HG03460 (cell line): ENCODE results near the gene SIAE.

Experiments
- ATAC-seq: cut with Tn5 transposase; IDR thresholded peaks from one replicate; pipeline ENCODE4 v1.9.1; 2021; ENCODE audit not compliant: unreplicated experiment

SIAE gene

DNA sequence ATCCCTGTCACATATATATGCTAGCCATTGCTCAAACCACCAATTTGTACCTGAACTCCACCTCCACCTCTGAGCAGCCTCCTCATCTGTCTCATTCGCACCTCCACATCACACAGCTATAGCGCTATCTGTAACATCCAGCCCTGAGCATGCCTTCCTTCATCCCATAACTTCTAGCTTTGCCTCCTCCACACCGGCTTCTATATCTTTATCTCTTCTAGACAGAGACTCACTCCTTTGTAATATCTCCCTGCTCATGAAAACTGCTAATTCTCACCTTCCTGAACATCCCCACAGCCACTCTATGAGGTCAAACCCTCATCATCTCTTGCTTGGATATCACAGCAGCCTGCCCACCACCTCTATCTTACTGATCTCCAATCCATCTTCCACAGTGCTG lies 5.9 kb downstream of the SIAE start:
- ATAC-seq: no peak

DNA sequence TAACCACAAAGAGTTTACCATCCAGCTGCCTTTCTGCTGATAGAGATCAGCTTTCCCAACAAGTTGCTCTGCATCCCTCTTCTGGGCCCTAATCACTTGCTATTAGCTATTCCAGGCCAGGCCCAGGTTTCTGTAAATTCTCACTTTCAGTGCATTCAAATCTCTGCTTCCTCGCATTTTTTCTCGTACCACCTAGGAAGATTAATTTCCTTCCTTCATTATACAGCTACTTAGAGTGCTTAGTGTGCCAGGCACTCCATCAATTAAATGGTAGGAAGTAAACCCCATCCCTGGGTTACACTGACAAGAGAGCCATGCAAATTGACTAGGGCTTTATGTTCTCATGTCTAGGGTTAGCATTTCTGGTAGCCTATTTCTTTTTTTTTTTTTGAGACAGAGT lies 9.7 kb downstream of the SIAE start:
- no peak for ATAC-seq

DNA sequence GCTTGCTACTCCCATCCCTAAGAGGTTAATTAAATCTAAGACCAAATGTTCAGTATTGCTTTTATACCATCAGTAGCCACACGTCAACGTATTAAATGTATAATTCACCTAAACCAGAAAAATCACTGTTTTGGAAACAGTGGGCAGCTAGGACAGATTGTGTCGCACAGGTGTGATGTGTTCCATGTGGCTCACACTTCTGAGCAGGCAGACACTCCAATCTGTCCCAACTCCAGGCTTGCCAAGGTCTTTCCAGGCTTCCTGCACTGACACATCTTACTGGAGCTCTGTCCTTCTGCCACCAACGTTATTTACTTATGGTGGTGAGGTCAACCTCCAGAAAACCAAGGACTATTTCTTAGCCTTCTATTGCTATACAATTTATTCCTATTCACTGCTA lies 11.4 kb downstream of the SIAE start:
- ATAC-seq: no peak

DNA sequence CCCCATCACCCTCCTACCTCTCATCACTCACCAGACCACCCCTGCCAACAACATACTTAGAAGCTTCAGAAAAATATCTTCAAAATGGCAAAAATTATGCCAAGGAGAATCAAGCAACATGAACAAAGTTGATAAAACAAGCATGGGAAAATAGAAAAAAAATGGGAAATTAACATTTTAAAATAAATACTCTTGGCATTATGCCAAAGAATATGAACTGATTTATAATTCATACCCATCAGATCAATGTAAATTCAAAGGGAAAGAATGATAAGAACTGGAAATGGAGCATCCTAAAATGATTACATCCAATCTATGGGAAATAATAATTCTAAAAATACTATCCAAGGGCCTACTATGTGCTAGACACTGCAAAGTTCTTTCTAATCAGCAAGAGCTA lies 12.0 kb downstream of the SIAE start:
- ATAC-seq: no peak

DNA sequence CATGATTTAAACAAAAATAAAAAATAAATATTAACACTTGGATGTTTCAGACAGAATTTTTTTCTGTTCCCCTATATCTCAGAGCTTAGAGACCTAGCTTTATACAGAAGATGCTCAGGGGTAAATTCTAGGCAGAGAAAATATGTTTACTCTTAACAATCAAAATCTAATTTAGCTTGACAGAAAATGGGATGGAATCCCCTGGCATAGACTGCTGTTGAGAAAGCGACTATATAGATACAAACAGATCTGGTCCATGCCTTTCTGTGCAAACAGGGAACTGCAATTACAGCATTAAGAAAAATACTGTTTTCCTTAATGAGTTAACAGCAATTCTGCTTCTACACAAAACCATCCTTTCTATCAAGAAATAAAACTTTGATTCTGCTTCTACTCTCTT lies 14.6 kb downstream of the SIAE start:
- no peak for ATAC-seq

DNA sequence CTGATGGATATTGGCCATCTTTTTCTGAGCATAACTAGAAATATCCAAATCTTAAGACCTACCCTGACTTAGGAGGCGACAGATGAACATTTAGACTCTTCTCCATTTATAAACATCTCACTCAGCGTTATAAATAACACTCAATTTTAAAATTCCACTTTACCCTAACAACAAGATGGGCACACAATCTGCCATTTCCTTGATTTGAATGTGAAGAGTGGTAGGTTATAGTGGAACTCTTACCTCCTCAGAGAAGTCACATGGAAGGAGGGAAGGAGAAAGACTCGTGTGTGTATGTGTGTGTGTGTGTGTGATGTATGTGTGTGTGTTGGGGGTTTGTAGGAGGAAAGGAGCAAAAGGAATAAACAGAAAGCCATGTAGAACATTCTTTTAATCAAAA lies 15.0 kb downstream of the SIAE start:
- no peak for ATAC-seq

DNA sequence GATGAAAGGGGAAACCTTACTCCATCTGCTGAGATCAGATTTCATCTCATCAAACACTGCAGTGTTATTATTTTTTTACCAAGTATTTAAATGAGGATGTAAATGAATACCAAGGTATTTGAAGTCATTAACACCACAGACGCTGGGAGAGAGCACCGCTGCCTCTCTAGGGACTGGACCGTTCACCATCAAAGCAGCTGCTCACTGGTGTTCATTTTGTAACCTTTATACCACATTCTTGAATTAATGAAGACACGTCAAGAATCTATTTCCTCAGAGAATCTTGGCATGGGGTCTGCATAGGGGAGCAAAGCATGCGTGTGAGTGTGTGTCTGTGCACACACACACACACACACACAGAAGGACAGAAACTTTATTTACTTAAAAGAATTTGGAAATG lies 15.6 kb downstream of the SIAE start:
- no peak for ATAC-seq

DNA sequence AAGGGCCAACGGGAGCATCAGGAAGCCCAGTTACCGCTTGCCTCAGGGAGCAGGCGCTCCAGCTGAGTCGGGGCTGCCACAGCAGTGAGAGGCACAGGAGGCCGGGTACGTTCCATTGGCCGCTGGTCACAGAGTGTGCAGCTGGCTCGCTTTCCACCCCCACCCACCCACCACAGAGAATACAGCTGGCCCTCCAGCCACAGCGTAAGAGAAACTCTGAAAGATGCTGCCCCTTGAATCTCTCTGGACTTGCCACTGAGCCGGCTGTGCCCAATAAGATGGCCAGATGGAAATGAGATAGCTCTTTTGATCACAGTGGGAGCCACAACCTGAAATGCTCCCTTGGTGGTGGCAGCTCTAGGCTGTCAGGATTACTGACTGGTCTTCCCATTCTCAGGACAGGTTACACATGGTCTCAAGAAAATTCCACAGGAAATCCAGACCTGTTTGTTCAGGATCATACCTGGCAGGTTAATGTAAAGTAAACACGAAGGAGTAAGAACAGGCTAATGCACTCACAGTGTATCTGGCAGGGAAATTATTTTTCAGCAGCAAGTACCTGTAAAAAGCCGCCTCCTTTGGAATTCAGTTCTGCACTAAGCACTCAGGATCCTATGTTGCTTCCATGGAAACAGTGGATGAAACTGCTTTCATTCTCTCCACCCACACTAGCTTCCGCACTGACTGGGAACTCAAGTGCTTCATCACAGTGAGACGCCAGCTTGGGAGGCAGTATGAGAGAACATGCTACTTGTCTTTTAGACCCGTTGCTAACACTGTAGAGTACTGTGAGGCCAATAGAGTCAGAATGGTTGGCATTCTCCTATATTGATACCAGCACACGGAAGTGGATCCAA lies 16.5 kb downstream of the SIAE start:
- ATAC-seq: no peak

DNA sequence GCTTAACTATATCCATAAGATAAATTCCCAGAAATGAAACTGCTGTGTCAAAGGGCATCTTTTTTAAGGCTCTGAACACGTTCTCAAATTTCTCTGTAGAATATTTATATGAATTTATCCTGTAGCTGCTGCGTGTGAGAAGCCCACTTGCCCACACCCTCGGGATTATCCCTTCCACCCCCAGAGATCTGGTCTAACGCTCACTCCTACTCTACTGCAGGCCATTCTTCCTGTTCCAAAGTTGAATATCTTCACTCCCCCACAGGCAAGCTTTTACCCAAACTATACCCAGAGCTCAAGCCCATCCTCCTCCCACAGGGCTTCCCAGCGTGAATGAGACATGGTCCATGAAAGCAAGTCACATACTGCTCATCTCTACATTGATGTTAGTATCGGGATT lies 24.9 kb downstream of the SIAE start:
- ATAC-seq: no peak

DNA sequence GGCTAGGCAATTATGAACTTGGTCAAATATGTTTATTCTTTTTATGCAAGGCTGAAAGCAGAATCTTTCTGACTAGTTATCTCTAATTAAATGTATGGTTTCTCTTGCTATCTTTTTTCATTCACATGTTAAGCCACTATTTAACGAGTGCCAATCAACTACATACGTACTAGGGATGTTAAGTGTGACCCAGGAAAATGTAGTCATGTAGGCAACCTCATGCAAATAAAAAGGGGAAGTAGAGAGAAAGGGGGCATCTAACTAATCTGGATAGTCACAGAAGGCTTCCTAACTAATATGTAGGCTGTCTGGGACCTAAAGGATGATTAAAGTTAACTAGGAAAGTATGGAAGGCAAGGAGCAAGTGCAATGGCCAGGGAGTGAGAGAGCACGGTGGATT lies 27.4 kb downstream of the SIAE start:
- ATAC-seq: no peak

DNA sequence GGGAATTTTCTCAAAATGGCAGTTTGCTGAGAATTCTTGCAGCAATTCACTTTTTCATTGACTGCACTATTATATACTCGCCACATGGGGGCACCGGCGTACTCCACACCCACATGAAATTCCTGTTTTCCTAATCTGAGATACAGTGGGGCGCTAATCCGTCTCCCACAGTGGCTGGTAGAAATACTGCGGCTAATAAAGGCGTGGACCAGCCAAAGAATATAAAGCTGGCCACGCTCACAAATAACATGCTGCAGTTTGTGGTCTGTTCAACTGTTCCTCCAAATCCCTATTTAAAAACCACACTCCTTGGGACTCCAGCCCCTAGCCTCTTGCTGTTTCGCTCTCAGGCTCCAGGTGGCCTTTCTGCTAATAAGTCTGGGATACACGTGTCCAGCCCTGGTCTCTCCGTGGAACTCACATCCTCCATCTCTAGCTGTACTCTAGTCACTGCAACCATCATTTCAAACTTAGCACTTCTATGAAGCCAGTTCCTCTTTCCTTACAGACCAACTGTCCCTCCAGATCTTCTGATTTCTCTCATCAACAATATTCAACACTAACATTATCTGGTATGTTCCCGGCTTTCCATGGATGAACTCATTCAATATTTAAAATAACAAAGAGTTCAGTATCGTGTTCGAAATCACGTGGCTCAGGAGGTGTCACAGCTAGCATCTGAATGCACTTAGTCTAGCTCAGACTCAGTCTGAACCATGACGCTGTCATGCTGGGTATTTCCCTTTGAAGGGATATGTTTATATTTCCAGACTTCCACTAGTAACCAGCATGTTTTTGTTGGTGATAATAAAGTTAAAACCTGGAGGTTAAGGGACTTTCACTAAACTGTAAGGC lies 28.9 kb downstream of the SIAE start:
- peak; percentile 54 for ATAC-seq

DNA sequence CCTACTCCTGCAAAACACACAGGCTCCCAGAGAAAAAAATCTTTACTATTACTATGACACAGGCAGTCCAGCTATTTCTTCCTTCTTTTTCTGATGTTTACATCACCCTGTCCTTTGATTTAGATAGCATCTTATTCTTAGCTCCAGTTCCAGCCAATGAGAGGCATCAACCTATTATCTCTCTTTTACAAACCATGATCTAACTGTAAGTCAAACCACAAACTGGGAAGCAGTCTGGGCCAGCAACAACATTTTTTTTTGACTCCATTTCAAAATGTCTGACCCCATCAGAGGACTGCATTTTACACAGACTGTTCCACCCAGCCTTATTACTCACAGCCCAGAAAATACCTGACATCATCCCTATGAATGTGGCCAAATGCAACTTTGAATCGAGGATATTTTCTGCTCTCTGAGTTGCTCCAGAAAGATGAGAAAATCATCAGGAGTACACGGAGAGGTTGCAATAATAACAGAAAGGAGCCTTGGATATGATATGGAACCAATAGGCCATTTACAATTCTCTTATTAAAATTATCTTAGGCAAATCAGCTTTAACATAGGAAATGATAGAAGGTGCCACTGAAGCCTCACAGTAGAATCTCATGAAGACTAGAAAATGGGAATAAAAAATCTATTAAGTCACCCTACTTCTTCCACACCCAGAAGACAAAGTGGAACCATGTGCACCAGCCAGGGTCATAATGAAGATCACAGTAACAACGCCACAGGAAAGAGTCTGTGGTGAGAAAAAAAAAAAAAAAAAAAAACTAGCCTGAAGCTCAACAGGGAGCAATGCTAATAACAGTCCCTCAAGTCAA lies 29.7 kb downstream of the SIAE start:
- ATAC-seq: no peak

DNA sequence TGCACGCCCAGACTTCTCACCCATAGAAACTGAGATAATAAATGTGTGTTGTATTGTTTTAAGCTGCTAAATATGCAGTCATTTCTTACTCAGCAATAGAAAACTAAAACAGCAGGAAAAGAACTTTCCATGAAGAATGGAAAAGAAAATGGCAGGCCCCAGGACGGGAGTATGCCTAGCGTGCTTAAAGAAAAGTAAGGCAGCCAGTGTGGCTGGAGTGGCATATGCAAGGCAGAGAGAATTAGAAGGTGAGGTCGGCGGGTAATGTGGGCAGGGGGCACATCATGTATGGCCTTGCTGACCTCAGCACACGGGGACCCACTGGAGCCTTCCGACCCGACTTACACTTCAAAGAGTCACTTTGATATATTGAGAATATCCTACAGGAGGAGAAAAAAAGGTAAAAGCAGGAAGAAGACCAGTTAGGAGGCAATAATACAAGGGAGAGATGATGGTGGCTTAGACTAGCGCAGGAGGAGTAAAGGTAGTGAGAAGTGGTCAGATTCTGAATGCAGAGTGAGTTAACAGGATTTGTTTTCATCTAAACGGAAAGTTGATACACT lies 30.4 kb downstream of the SIAE start:
- no peak for ATAC-seq

DNA sequence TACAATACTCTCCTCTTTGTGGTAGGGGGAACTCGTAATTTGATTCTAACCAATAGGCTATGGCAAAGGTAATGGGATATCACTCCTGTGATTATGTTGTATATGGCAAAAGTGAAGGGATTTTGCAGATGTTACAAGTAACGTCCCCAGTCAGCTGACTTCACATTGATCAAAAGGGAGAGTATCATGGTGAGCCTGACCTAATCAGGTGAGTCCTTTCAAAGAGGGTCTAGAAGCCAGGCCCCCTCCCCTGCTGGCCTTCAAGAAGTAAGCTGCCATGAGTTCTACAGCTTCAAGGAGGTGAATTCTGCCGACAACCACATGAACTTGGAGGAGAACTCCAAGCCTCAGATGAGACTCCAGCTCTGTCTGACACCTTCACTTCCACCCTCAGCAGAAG lies 30.9 kb downstream of the SIAE start:
- no peak for ATAC-seq

DNA sequence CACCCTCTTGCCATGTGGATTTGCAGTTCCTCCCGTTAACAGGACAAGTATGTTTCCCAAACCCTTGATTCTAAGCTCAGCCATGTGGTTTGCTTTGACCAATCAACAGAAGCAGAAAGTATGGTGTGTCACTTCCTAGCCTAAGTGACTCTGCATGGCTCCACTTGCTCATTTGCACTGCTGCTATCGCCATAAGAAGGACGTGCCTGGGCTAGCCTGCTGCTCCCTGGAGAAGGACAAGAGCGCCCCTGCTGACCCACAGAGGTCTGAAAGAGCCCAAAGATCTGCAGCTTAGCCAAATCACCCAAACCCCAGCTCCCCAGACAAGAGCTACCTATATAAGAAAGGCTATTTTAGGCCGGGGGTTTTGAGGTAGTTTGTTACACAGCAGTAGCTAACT lies 32.9 kb downstream of the SIAE start:
- no peak for ATAC-seq

DNA sequence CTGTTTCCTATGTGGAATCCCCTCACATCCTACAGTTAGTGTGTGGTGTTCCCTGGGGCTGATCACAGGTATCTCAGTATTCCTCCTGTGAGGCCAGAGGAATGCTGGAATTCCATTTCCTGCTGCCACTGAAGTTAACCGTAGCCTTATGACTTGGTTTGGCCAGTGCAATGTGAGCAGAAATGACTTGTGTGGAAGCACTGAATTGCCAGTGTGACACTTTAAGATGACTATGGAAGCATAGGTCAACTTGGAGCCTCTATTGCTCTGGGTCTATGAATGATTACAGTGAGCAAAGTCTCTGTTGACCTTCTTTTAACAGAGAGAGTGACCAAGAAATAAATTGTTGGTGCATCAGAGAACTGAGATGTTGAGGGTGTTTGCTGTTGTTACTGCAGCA lies 34.4 kb downstream of the SIAE start:
- ATAC-seq: no peak

DNA sequence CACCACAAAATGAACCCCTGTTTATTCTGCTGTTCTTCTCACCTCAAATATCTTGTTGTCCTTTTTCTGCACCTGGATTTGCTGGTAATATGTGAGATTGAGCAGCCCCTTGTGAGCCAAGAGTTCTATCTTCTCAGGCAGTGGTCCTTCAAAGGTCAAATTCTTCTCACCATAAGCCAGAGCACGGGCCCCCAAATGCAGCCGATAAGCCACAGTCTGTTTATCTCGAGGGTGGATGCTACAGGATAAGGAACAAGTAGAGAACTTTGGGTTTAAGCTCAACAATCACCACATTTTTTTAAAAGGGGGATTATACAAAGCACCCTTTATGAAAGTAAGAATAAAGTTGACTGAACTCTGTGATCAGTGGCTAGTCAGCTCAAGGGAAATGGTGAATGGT lies 35.0 kb downstream of the SIAE start:
- no peak for ATAC-seq

DNA sequence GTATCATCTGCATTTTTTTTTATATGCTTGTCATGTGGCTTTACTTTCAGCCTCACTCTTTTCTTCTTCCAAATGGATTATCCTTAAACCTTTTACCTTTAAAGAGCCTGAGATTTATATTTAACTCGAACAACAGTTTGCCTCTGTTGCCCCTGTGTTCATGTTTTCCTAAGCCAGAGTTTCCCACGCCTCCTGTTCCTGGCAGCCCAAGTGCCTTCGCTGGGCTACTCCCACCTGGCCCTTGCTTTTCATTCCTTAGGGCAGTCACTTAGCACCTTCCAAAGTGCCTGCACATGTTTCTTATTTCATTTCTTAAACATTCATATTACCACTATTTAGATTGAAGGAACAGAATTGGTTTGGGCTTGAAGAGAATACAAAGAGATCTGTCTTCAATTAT lies 37.6 kb downstream of the SIAE start:
- ATAC-seq: no peak

DNA sequence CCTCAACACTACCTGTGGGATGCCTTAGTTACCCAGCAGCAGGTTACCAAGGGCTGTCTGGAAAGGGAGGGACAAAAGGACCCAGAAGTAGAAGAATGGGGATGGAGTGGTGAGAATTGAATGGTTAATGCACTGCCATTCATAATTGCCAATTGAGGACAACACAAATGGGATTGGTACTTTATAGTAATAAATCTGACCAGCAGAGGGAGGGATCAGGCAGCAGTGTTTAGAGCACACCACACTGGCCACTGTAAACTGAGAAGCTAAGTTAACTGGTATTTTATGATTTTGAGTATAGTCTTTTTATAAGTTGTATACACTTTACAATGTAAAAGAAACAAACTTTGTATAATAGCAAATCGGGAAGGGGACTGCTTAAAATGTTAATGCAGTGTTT lies 40.2 kb downstream of the SIAE start:
- no peak for ATAC-seq

DNA sequence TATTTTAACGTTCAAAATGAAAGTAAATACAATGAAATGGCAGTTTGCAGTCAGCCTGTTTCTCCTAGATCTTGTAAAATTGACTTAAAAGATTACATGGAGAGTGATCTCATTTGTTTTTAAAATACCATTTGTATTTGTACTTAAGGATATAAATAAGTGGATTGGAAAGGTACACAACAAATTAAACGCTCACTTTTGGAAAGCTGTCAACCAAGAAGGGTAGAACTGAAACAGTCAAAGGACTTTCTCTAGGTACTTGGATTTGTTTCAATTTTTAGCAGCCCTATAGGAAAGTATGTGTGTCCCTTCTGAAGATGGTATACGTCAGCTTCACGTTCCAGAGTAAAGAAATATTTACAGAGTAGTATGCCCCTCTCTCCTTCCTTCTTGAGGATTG lies 43.6 kb downstream of the SIAE start:
- ATAC-seq: no peak

DNA sequence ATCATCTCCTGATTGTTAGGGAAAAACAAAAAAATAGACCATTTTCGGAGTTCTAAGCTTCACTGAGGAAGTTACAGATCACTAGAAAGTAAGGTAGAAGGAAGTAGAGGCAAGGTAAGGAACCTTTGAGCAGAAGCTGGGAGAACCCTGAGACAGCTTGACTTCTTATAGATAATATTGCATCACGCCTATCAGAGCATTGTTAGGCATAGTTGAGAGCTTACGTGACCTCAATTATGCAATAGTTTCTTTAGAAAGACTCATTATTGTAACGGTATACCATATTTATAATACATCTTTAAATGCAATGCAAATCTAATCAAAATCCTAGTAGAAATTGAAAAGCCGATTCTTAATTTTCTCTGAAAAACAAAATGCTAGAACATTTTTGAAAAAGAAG lies 46.0 kb downstream of the SIAE start:
- ATAC-seq: no peak
